Measurements from ENCODE around the gene MIOX.

- no peak for TF ChIP-seq POLR2AphosphoS5 (IDR thresholded peaks at IDR 0.05)
- TF ChIP-seq, protein P1, sequence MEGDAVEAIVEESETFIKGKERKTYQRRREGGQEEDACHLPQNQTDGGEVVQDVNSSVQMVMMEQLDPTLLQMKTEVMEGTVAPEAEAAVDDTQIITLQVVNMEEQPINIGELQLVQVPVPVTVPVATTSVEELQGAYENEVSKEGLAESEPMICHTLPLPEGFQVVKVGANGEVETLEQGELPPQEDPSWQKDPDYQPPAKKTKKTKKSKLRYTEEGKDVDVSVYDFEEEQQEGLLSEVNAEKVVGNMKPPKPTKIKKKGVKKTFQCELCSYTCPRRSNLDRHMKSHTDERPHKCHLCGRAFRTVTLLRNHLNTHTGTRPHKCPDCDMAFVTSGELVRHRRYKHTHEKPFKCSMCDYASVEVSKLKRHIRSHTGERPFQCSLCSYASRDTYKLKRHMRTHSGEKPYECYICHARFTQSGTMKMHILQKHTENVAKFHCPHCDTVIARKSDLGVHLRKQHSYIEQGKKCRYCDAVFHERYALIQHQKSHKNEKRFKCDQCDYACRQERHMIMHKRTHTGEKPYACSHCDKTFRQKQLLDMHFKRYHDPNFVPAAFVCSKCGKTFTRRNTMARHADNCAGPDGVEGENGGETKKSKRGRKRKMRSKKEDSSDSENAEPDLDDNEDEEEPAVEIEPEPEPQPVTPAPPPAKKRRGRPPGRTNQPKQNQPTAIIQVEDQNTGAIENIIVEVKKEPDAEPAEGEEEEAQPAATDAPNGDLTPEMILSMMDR (IDR thresholded peaks at IDR 0.05): no peak
- TF ChIP-seq POLR2A (IDR thresholded peaks at IDR 0.05): no peak
- TF ChIP-seq EP300 (IDR thresholded peaks at IDR 0.05): no peak
Measured at GRCh38 chr22:50482107-50483074, 4.3 kb upstream of the MIOX start.
